ENCODE results near the gene GPR42.
"Not testable (repeated sequence)": the region's sequence is repeated elsewhere in the genome, so short reads cannot be mapped to it uniquely, and the experiment has no call there.

The GPR42 gene

GRCh38 chr19:35363711-35364425, 7.0 kb upstream of the GPR42 start:
- no peak for DNase-seq

GRCh38 chr19:35365303-35365702, 5.6 kb upstream of the GPR42 start:
- DNase-seq = no peak

- DNase-seq = no peak
Measured at GRCh38 chr19:35368378-35368777, 2.5 kb upstream of the GPR42 start.

DNA sequence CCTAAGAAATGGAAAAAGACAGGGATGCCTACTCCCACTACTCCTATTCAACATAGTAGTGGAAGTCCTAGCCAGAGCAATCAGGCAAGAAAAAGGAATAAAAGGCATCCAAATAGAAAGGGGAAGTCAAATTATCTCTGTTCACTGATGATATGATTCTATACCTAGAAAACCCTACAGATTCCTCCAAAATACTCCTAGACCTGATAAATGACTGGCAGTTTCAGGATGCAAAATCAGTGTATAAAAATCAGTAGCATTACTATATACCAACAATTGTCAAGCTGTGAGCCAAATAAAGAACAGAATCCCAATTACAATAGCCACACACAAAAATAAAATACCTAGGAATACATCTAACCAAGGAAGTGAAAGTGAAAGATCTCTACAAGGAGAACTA, 1.3 kb upstream of the GPR42 start:
- DNase-seq = no peak

DNA sequence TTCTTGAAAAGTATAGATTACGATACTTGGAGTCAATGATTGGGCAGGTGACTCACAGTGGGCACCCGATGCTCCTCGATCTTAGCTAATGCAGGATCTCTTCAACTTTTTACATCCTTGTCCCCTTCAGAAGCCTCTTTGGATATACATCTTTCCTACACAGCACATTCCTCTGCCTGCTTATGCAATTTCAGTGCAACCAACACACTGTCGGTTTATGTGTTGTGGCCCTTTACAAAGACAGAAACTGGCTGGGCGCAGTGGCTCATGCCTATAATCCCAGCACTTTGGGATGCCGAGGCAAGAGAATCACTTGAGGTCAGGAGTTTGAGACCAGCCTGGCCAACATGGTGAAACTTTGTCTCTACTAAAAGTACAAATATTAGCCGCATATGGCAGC, 2.6 kb downstream of the GPR42 start:
- no peak for DNase-seq

GRCh38 chr19:35374031-35374430, 3.2 kb downstream of the GPR42 start:
- not testable (repeated sequence) for DNase-seq

GRCh38 chr19:35375505-35376307, 4.8 kb downstream of the GPR42 start:
- DNase-seq = no peak

DNA sequence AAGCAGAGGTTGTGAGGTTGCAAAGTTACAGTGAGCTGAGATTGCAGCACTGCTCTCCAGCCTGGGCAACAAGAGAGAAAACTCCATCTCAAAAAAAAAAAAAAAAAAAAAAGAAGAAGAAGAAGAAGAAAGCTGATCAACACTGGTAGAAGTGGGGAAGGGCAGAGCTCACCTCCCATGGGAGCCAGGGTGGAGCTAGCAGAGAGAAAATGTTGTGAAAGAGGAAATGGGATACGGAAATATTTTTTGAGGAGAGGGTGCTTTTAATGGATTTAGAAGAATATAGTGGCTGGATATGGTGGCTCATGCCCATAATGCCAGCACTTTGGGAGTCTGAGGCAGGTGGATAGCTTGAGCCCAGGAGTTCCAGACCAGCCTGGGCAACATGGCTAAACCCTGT, 6.8 kb downstream of the GPR42 start:
- DNase-seq = no peak

- no peak for DNase-seq
Measured at GRCh38 chr19:35378356-35378755, 7.5 kb downstream of the GPR42 start.

GRCh38 chr19:35379545-35379944, 8.7 kb downstream of the GPR42 start:
- not testable (repeated sequence) for DNase-seq

GRCh38 chr19:35379992-35380391, 9.1 kb downstream of the GPR42 start:
- DNase-seq = no peak

DNA sequence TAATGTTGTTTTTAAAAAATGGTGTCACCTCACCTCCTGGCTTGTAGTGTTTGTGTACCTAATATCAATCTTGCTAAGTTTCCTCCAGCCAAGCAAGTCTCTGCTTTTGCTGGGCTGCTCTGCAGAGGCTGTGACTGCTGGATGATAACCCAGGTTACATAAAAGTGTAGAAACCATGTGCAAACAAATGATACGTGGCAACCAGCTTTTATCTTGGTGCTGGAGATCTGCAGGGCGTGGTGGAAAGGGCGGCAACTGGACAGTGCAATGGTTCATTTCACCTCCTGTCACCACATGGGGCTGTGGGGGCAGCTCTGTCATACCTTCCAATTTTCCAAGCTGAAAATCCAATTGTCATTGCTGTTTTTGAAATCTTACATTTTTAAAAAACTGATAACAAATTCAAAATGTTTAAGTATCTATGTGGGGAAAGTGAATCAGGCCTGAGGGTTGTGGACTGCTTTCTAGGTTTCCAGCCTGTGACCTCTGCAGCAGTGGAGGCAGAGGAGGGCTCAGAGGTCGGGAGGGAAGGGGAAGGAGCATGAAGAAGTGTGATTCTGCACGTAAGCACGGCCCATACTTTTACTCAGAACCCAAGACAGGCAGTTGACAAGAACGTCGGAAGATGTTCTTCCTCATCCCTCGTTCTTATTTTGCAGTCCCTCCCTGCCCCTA, 9.7 kb downstream of the GPR42 start:
- no peak for DNase-seq

DNA sequence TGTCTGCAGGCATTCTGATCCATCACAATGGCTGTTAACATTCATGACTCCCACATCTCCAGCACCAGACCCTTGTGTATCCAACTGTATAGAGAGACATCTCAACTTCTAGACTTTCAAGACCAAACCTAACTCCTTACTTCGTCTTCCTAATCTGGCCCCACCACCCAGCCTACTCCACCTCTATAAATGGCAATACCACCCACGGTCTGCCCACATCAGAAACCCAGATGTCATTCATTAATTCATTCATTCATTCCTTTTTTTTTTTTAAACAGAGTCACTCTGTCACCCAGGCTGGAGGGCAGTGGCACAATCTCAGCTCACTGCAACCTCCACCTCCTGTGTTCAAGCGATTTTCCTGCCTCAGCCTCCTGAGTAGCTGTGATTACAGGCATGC, 10.4 kb downstream of the GPR42 start:
- DNase-seq = no peak

GRCh38 chr19:35381926-35382325, 11.1 kb downstream of the GPR42 start:
- no peak for DNase-seq

GRCh38 chr19:35383536-35383935, 12.7 kb downstream of the GPR42 start:
- no peak for DNase-seq

DNA sequence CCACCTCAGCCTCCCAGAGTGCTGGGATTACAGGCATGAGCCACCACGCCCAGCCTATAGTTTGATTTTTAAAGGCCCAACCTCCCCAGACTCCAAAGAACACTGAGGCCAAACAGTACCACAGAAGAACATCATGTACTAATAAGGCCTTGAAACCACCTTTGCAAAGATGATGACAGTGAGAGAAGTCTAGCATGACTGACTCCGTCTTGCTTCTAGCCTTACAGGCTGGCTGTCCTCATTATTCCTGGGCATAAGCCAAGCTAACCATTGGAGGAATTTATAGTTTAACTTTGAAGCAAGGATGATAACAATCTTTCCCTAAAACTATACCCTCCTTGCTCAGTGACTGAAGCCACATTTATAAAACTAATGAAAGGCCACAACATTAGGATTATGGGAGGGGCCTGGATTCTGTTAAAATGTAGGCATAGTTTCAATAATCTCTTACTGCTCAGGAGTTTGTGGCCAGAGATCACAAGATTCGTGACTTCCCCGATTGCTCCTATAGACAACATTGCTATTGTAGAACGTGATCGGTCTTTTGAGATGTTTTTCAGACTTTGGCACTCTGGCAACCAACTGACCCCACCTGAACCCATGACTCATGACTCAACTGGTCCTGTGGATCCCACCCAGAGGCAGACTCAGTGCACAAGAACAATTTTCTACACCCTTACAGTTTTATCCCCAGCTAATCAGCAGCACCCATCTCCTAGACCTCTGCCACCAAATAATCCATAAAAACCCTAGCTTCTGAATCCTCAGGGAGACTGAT, 17.6 kb downstream of the GPR42 start:
- DNase-seq = no peak

- no peak for DNase-seq
Measured at GRCh38 chr19:35389192-35389861, 18.5 kb downstream of the GPR42 start.

- DNase-seq = no peak
Measured at GRCh38 chr19:35392742-35393715, 22.2 kb downstream of the GPR42 start.

GRCh38 chr19:35395382-35396199, 24.7 kb downstream of the GPR42 start:
- no peak for DNase-seq

GRCh38 chr19:35396240-35396885, 25.5 kb downstream of the GPR42 start:
- no peak for DNase-seq

Data from CD4-positive, alpha-beta T cell treated with Interleukin-17A for 4 hours (primary cell).